MM.1S (cell line): ENCODE results near the gene NLRP8.
A peak's percentile ranks its signal among the peaks of the same experiment; 100 is the strongest.
"Not testable (repeated sequence)": the region's sequence is repeated elsewhere in the genome, so short reads cannot be mapped to it uniquely, and the experiment has no call there.

Experiments
- DNase-seq: peaks from one replicate; pipeline ENCODE4 v3.0.0-alpha.2; 2015
- H2AFZ ChIP-seq: fragments of 300-600 bp; sonication (generic); 2 replicates; pipeline ENCODE4 v1.6.0; 2016; ENCODE audit warnings: antibody characterized with exemption, low read length
- H3F3A ChIP-seq: fragments of 300-600 bp; sonication (generic); 2 replicates; pipeline ENCODE4 v1.6.1; 2016; ENCODE audit warnings: mild to moderate bottlenecking, antibody characterized with exemption, low read length, moderate library complexity, mixed read lengths; ENCODE audit not compliant: insufficient read depth
- H3K27ac ChIP-seq: fragments of 300-600 bp; sonication (generic); 2 replicates; pipeline ENCODE4 v1.5.1; 2016; ENCODE audit warnings: mild to moderate bottlenecking, low read length
- H3K27me3 ChIP-seq: fragments of 300-600 bp; sonication (generic); replicated peaks from 2 replicates; pipeline ENCODE4 v1.6.0; 2016; ENCODE audit warnings: low read length; ENCODE audit not compliant: insufficient read depth
- H3K36me3 ChIP-seq: fragments of 300-600 bp; sonication (generic); replicated peaks from 2 replicates; pipeline ENCODE4 v1.6.1; 2016; ENCODE audit warnings: mild to moderate bottlenecking, low read length, mixed read lengths; ENCODE audit not compliant: insufficient read depth
- H3K4me1 ChIP-seq: fragments of 300-600 bp; sonication (generic); 2 replicates; pipeline ENCODE4 v1.6.1; 2016; ENCODE audit warnings: low read length, mixed read lengths
- H3K4me2 ChIP-seq: fragments of 300-600 bp; sonication (generic); 2 replicates; pipeline ENCODE4 v1.6.0; 2016; ENCODE audit warnings: low read depth, low read length
- H3K4me3 ChIP-seq: fragments of 300-600 bp; sonication (generic); 2 replicates; pipeline ENCODE4 v1.5.1; 2016; ENCODE audit warnings: low read length, mixed read lengths
- H3K79me2 ChIP-seq: fragments of 300-600 bp; sonication (generic); 2 replicates; pipeline ENCODE4 v1.6.1; 2016; ENCODE audit warnings: mixed run types, low read length, mixed read lengths
- H3K9ac ChIP-seq: fragments of 300-600 bp; sonication (generic); 2 replicates; pipeline ENCODE4 v1.6.1; 2016; ENCODE audit warnings: low read length, mixed read lengths
- H3K9me2 ChIP-seq: fragments of 300-600 bp; sonication (generic); replicated peaks from 2 replicates; pipeline ENCODE4 v1.6.1; 2016; ENCODE audit warnings: mild to moderate bottlenecking, low read length, mixed read lengths; ENCODE audit not compliant: insufficient read depth
- H3K9me3 ChIP-seq: fragments of 300-600 bp; sonication (generic); replicated peaks from 2 replicates; pipeline ENCODE4 v1.6.1; 2016; ENCODE audit warnings: mild to moderate bottlenecking, low read length, mixed read lengths; ENCODE audit not compliant: insufficient read depth
- H4K20me1 ChIP-seq: fragments of 300-600 bp; sonication (generic); 2 replicates; pipeline ENCODE4 v1.6.1; 2016; ENCODE audit warnings: mild to moderate bottlenecking, low read length, moderate library complexity, mixed read lengths; ENCODE audit not compliant: insufficient read depth
- CTCF ChIP-seq: fragments of 300-600 bp; sonication (generic); IDR thresholded peaks from 2 replicates; pipeline ENCODE4 v1.5.1; 2016; ENCODE audit warnings: antibody characterized with exemption, low read length, mixed read lengths
- EZH2 ChIP-seq: fragments of 300-600 bp; sonication (generic); optimal IDR thresholded peaks from 2 replicates; pipeline ENCODE3; 2017; ENCODE audit warnings: low read depth, mild to moderate bottlenecking, antibody characterized with exemption, low read length, mixed read lengths
- EZH2phosphoT487 ChIP-seq: fragments of 300-600 bp; sonication (generic); IDR thresholded peaks from 2 replicates; pipeline ENCODE4 v1.6.1; 2018; ENCODE audit warnings: antibody characterized with exemption, low read length

The NLRP8 gene

GRCh38 chr19:56015756-56016155 lies 68.1 kb downstream of the NLRP8 start:
- Histone ChIP-seq H3K27me3 (peaks cover 18% of the 10 kb centered on the region), H3K9me2 (no peaks in the 10 kb centered on the region), H4K20me1 (no peaks in the 10 kb centered on the region), H3K4me1 (no peaks in the 10 kb centered on the region), H3F3A (no peaks in the 10 kb centered on the region), H2AFZ (no peak overlapping the region), H3K79me2 (no peaks in the 10 kb centered on the region), H3K4me2 (no peak overlapping the region), H3K27ac (no peak overlapping the region), H3K9me3 (no peaks in the 10 kb centered on the region), H3K9ac (no peak overlapping the region), H3K36me3 (no peaks in the 10 kb centered on the region), H3K4me3 (no peak overlapping the region)
- peak; percentile 32 for DNase-seq
- TF ChIP-seq EZH2, result no peak
- TF ChIP-seq EZH2phosphoT487, result no peak
- no peak for TF ChIP-seq CTCF

- not testable (repeated sequence) for H3K36me3 ChIP-seq, H4K20me1 ChIP-seq, H3K9me2 ChIP-seq, H3K9ac ChIP-seq, H3K9me3 ChIP-seq, H2AFZ ChIP-seq, H3K79me2 ChIP-seq, DNase-seq, H3F3A ChIP-seq, H3K4me3 ChIP-seq, H3K4me1 ChIP-seq, H3K4me2 ChIP-seq, H3K27ac ChIP-seq
- peaks cover 33% of the 10 kb centered on the region for H3K27me3 ChIP-seq
Measured at GRCh38 chr19:56019325-56019724, 71.7 kb downstream of the NLRP8 start.

- H3F3A ChIP-seq, DNase-seq, H3K27ac ChIP-seq, H3K4me1 ChIP-seq, H3K9ac ChIP-seq, H3K4me2 ChIP-seq, H3K36me3 ChIP-seq, H3K9me3 ChIP-seq, H3K4me3 ChIP-seq, H3K9me2 ChIP-seq, H4K20me1 ChIP-seq, H3K79me2 ChIP-seq, H2AFZ ChIP-seq: not testable (repeated sequence)
- peaks cover 29% of the 10 kb centered on the region for H3K27me3 ChIP-seq
Measured at GRCh38 chr19:56020355-56020975, 72.8 kb downstream of the NLRP8 start.

- Histone ChIP-seq H3F3A (no peaks in the 10 kb centered on the region), H3K9me3 (no peaks in the 10 kb centered on the region), H3K4me1 (no peaks in the 10 kb centered on the region), H3K9me2 (no peaks in the 10 kb centered on the region), H4K20me1 (no peaks in the 10 kb centered on the region), H3K27ac (no peak overlapping the region), H3K79me2 (no peaks in the 10 kb centered on the region), H3K27me3 (peaks cover 41% of the 10 kb centered on the region), H3K4me3 (no peak overlapping the region), H2AFZ (no peak overlapping the region), H3K36me3 (no peaks in the 10 kb centered on the region), H3K4me2 (no peak overlapping the region), H3K9ac (no peak overlapping the region)
- no peak for DNase-seq
- no peak for TF ChIP-seq CTCF
- no peak for TF ChIP-seq EZH2phosphoT487
- no peak for TF ChIP-seq EZH2
Measured at GRCh38 chr19:56026769-56027168, 79.1 kb downstream of the NLRP8 start.
